SK-N-SH treated with all-trans-retinoic acid at 6 μM for 48 hours (cell line): Measurements from ENCODE around the gene ZNF503.

ENCODE experiments used
- ATAC-seq: fragments of 200-7000 bp; cut with Tn5 transposase; 3 replicates; pipeline ENCODE4 v1.9.1; 2020; ENCODE audit warnings: mild to moderate bottlenecking, moderate library complexity
- ARNTL ChIP-seq: fragments of 450-650 bp; formaldehyde crosslinking; IDR thresholded peaks from 2 replicates; pipeline ENCODE4 v1.5.0; 2020; ENCODE audit warnings: low read depth, mild to moderate bottlenecking, moderate library complexity, borderline replicate concordance
- BACH2 ChIP-seq: fragments of 250-450 bp; sonication (Bioruptor Pico); IDR thresholded peaks from 2 replicates; pipeline ENCODE4 v1.9.0; 2021; ENCODE audit warnings: mild to moderate bottlenecking, borderline replicate concordance
- CREB5 ChIP-seq: fragments of 250-450 bp; sonication (Bioruptor Pico); IDR thresholded peaks from 2 replicates; pipeline ENCODE4 v1.5.1; 2020; ENCODE audit warnings: low read depth, mild to moderate bottlenecking, moderate library complexity
- CSDC2 ChIP-seq: fragments of 250-450 bp; sonication (Bioruptor Pico); IDR thresholded peaks from 2 replicates; pipeline ENCODE4 v1.5.0; 2020; ENCODE audit warnings: mild to moderate bottlenecking, moderate library complexity
- CSRNP3 ChIP-seq: fragments of 250-450 bp; sonication (Bioruptor Pico); IDR thresholded peaks from 2 replicates; pipeline ENCODE4 v1.5.1; 2021; ENCODE audit warnings: mild to moderate bottlenecking, moderate library complexity
- ESRRG ChIP-seq: fragments of 250-450 bp; sonication (Bioruptor Pico); IDR thresholded peaks from 2 replicates; pipeline ENCODE4 v1.6.1; 2021; ENCODE audit warnings: mild to moderate bottlenecking
- OSR1 ChIP-seq: fragments of 250-450 bp; sonication (Bioruptor Pico); IDR thresholded peaks from 2 replicates; pipeline ENCODE4 v1.8.0; 2022; ENCODE audit warnings: moderate library complexity, mild to moderate bottlenecking, inconsistent platforms
- PATZ1 ChIP-seq: fragments of 250-450 bp; sonication (Bioruptor Pico); IDR thresholded peaks from 2 replicates; pipeline ENCODE4 v1.8.0; 2020; ENCODE audit warnings: mild to moderate bottlenecking, moderate library complexity, borderline replicate concordance
- PPARA ChIP-seq: fragments of 250-450 bp; sonication (Bioruptor Pico); IDR thresholded peaks from 2 replicates; pipeline ENCODE4 v1.5.0; 2020; ENCODE audit warnings: mild to moderate bottlenecking, borderline replicate concordance
- RARB ChIP-seq: fragments of 250-450 bp; sonication (Bioruptor Pico); IDR thresholded peaks from 2 replicates; pipeline ENCODE4 v1.8.0; 2021; ENCODE audit warnings: mild to moderate bottlenecking, moderate library complexity
- SNAI2 ChIP-seq: fragments of 250-450 bp; sonication (Bioruptor Pico); IDR thresholded peaks from 2 replicates; pipeline ENCODE4 v1.5.0; 2020; ENCODE audit warnings: mild to moderate bottlenecking, moderate library complexity
- TOX ChIP-seq: fragments of 250-450 bp; sonication (Bioruptor Pico); IDR thresholded peaks from 2 replicates; pipeline ENCODE4 v1.8.0; 2021; ENCODE audit warnings: mild to moderate bottlenecking, moderate library complexity, borderline replicate concordance
- TSHZ2 ChIP-seq: fragments of 250-450 bp; sonication (Bioruptor Pico); IDR thresholded peaks from 2 replicates; pipeline ENCODE4 v1.5.0; 2020; ENCODE audit warnings: mild to moderate bottlenecking, moderate library complexity
- ZC3H10 ChIP-seq: fragments of 250-450 bp; sonication (Bioruptor Pico); IDR thresholded peaks from 2 replicates; pipeline ENCODE4 v1.5.1; 2021; ENCODE audit warnings: mild to moderate bottlenecking, moderate library complexity
- ZFP3 ChIP-seq: fragments of 250-450 bp; sonication (Bioruptor Pico); IDR thresholded peaks from 2 replicates; pipeline ENCODE4 v1.5.0; 2020; ENCODE audit warnings: mild to moderate bottlenecking, moderate library complexity
- ZFP30 ChIP-seq: fragments of 450-650 bp; formaldehyde crosslinking; IDR thresholded peaks from 2 replicates; pipeline ENCODE4 v1.5.0; 2022; ENCODE audit warnings: mild to moderate bottlenecking, moderate library complexity
- ZNF565 ChIP-seq: fragments of 450-650 bp; formaldehyde crosslinking; conservative IDR thresholded peaks from 2 replicates; pipeline ENCODE4 v1.5.0; 2020; ENCODE audit warnings: low read depth, mild to moderate bottlenecking, moderate library complexity
- ZNF70 ChIP-seq: fragments of 450-650 bp; formaldehyde crosslinking; IDR thresholded peaks from 2 replicates; pipeline ENCODE4 v1.5.0; 2020; ENCODE audit warnings: mild to moderate bottlenecking, moderate library complexity
- ZNF8 ChIP-seq: fragments of 450-650 bp; formaldehyde crosslinking; IDR thresholded peaks from 2 replicates; pipeline ENCODE4 v1.5.0; 2020; ENCODE audit warnings: mild to moderate bottlenecking, moderate library complexity

The ZNF503 gene

GRCh38 chr10:75401569-75402485 is at the start of gene ZNF503:
TSS of gene ZNF503 (minus strand) at chr10:75401764. CDS start at chr10:75401419, 345 bp downstream.
- TF ChIP-seq CSDC2 (CRISPR knock-in tag) (no peak), ZNF565 (CRISPR knock-in tag) (no peak), RARB (CRISPR knock-in tag) (no peak), SNAI2 (CRISPR knock-in tag) (no peak), ZFP3 (CRISPR knock-in tag) (no peak), PATZ1 (CRISPR knock-in tag) (peak; percentile 84; the same call in 1 of the 2 replicates), CREB5 (CRISPR knock-in tag) (no peak), PPARA (CRISPR knock-in tag) (no peak)

GRCh38 chr10:75450644-75451640 is 49.4 kb upstream of the ZNF503 start:
- TF ChIP-seq OSR1 (no peak), RARB (CRISPR knock-in tag) (no peak), ARNTL (CRISPR knock-in tag) (no peak), CSRNP3 (CRISPR knock-in tag) (no peak), ESRRG (no peak), PATZ1 (CRISPR knock-in tag) (no peak), TSHZ2 (CRISPR knock-in tag) (no peak), ZC3H10 (no peak), TOX (CRISPR knock-in tag) (no peak), ZFP30 (CRISPR knock-in tag) (no peak), ZNF70 (CRISPR knock-in tag) (no peak), ZNF8 (CRISPR knock-in tag) (no peak), BACH2 (no peak), CSDC2 (CRISPR knock-in tag) (no peak), SNAI2 (CRISPR knock-in tag) (no peak), PPARA (CRISPR knock-in tag) (no peak)
- ATAC-seq: no peak

More at GRCh38 chr10:75401569-75402485, at the start of gene ZNF503:
- peak; percentile 80 for ATAC-seq
